Measurements from ENCODE around the gene CAPS2.

DNA sequence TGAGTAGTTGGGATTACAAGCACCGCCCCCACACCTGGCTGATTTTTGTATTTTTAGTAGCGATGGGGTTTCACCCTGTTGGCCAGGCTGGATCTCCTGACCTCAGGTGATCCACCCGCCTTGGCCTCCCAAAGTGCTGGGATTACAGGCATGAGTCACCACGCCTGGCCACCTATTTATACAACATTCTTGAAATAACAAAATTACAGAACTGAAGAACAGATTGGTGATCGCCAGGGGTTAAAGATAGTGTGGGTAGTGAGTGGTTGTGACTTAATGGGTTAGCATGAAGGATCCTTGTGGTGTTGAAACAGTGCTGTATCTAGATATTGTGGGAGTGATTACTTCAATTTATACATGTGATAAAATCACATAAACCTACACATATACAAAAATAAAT, 11.7 kb upstream of the CAPS2 start:
- TF ChIP-seq ZNF510 (tag by site-specific recombination; IDR thresholded peaks at IDR 0.05; ENCODE audit: insufficient replicate concordance) = no peak
- TF ChIP-seq GLIS2 (tag by site-specific recombination; IDR thresholded peaks at IDR 0.05) = no peak
- TF ChIP-seq, protein P1, sequence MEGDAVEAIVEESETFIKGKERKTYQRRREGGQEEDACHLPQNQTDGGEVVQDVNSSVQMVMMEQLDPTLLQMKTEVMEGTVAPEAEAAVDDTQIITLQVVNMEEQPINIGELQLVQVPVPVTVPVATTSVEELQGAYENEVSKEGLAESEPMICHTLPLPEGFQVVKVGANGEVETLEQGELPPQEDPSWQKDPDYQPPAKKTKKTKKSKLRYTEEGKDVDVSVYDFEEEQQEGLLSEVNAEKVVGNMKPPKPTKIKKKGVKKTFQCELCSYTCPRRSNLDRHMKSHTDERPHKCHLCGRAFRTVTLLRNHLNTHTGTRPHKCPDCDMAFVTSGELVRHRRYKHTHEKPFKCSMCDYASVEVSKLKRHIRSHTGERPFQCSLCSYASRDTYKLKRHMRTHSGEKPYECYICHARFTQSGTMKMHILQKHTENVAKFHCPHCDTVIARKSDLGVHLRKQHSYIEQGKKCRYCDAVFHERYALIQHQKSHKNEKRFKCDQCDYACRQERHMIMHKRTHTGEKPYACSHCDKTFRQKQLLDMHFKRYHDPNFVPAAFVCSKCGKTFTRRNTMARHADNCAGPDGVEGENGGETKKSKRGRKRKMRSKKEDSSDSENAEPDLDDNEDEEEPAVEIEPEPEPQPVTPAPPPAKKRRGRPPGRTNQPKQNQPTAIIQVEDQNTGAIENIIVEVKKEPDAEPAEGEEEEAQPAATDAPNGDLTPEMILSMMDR (tag by site-specific recombination; IDR thresholded peaks at IDR 0.05) = no peak
